HG02798 (cell line): Measurements from ENCODE around the gene CNOT2.
A peak's percentile ranks its signal among the peaks of the same experiment; 100 is the strongest.
"Not testable (repeated sequence)": the region's sequence is repeated elsewhere in the genome, so short reads cannot be mapped to it uniquely, and the experiment has no call there.

ENCODE experiments used
- ATAC-seq: cut with Tn5 transposase; IDR thresholded peaks from one replicate; pipeline ENCODE4 v1.9.1; 2021; ENCODE audit warnings: mild to moderate bottlenecking; ENCODE audit not compliant: unreplicated experiment, poor library complexity

CNOT2 gene

DNA sequence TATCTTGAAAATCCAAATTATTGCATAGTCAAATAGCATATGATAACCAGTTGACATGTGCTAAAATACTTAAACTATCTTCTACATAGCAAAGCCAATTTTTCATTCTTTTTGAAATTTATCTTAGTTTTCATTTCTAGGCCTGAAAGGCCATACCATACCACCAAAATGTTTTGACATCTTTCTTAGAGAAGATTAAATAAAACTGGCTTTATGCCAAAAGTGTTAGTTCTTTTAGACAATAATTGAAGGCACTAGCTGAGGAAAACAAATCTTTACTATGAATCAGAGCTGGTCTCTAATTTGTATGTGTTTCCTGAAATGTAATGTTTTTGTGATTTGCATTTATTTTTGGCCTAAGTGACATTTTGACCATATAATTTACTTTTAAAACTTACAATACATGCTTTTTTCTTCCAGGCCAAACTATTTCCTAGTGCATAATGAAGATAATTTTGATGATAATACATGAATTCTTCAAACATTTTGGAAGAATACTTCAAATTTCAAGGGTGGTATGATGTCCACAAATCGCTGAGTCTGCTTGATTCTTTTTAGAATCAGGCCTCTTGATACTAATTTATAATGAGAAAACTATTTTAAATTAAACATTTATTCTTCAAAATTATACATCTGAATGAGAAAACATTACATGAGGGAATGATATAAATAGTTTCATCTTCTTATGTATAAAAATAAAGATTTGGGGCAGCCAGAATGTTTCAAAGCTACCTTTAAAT lies 116.4 kb downstream of the CNOT2 start:
- ATAC-seq, result no peak

DNA sequence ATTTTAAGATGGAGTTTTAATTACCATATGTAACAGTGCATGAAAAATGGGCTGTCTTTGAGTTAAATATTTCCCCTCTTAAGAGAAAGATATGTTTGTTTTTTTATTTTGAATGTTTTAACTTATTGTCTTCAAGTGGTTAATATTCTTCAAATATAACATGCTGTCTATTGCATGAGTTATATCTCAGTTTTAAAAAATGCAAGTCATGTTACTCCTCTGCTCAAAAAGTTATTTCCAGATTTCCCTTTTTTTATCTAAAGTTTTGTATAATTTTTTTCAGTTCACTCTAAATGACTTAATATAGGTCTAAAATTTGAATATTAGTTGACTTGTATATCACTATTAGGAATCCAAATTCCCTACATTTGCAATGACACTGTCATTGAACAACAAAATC lies 117.0 kb downstream of the CNOT2 start:
- ATAC-seq, result no peak

DNA sequence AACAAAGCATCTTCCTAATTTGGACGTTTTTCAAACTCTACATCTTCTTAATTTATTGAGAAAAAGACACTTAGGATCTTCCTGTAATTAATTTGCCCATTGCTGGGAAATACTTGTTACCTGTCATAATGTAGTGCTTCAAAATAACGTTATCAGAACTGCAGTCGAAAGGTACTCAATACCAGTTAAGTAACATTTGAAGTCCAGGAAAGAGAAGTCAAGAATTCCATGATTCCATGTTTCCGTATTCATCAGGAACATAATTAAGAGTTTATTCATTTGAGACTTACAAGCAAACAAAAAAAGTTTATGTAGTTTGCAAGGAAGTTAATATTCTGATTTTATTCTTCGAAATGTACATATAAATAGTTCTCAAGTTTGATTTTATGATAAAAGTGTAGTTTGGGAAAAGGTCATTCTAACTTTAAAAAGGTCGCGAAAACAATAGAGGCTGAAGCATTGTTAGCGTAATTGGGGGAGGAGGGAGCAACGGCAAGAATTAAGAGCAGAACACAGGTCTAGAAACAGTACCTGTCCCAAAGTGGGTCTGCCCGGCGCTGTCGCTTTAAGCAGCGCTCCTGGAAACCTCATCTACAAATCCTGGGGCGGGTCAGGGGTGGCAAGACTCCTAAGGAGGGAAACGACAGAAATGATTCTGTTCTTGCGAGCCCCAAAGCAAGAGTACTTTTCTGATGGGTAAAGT lies 121.6 kb downstream of the CNOT2 start:
- no peak for ATAC-seq

DNA sequence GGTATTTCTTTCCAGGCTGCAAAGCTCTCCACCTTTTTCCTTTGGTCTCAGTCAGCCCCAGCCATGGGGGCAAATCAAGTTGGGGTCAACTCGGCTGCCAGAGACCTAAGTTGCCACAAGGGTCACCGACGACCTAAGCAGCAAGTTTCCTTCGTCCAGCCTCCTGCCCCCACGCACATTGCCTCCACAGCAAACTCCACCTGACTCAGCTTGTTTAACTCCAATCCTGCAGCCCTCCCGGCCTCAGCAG lies 122.1 kb downstream of the CNOT2 start:
- no peak for ATAC-seq

- peak; percentile 85 for ATAC-seq
Observed at GRCh38 chr12:70365648-70366518, 122.7 kb downstream of the CNOT2 start, which contains the start of gene KCNMB4. Gene KCNMB4 (plus strand): TSS chr12:70366290. CDS start chr12:70366735, 445 bp downstream.

DNA sequence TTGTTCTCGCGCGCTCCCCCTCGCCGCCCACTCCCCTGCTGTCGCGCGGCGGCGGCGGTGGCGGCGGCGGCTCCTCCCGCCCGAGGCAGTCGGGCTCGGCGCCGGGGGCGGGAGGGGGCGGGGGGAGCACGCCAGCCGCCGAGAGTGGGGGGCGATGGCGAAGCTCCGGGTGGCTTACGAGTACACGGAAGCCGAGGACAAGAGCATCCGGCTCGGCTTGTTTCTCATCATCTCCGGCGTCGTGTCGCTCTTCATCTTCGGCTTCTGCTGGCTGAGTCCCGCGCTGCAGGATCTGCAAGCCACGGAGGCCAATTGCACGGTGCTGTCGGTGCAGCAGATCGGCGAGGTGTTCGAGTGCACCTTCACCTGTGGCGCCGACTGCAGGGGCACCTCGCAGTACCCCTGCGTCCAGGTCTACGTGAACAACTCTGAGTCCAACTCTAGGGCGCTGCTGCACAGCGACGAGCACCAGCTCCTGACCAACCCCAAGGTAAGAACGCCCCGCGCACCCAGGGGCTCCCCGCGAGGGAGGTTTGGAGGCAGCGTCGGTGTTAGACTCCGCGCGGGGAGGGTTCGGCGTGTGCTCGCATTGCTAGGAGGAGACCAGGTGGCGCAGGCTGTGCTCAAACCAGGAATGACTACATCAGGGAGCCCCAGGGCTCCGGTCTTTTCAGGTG lies 123.5 kb downstream of the CNOT2 start:
- ATAC-seq, result peak; percentile 35

DNA sequence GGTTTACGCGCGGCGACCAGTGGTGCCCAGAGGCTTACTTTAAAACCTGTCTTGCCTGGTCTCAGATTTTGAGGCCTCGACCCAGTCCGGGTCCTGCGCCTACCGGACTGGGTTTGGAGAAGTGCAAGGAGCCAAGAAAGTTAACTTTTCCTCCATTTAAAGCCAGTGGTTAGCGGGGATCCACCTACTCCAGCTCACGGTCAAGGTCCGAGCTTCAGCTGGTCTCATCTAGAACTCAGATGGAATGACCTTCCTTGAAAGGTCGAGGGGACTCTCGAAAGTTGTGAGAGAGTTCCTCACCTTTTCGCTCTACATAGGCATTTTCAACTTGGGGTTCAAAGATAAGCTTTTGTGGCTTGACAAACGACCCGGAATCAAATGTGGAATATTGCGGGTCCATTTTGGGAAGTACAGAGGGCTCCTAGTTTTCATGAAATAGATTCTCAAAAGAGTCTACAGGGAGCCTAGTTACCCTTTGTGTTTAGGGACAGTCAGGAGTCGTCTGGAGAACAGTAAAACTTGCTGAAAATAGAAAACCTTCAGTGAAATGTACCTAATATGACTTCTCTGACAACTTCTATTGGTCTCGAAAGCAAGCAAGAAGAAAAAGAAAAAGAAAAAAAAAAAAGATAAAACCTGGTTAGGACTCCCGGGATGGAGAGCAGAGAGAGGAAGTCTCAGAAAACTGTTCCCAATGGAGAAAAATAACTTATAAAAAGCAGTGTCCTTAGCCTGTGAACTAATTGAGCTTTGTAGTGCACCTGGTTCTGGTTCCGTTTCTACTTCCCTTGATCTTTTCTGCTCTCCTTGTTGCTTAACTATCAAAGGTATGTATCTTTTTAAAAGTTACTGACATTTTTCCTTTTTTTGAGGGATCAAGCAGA lies 124.3 kb downstream of the CNOT2 start:
- no peak for ATAC-seq

GRCh38 chr12:70372881-70373280 lies 129.6 kb downstream of the CNOT2 start:
- ATAC-seq, result no peak

DNA sequence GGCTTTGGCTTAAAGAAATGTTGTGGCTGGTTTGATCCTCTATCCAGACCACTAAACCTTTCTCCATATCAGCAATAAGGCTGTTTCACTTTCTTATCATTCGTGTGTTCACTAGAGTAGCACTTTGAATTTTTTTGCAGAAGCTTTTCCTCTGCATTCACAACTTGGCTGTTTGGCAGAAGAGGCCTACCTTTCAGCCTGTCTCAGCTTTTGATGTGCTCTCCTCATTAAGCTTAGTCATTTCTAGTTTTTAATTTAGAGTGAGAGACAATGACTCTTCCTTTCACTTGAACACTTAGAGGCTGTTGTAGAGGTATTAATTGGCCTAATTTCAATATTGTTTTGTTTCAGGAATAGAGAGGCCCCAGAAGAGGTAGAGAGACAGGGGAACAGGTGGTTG lies 136.6 kb downstream of the CNOT2 start:
- ATAC-seq, result no peak

GRCh38 chr12:70383484-70383883 lies 140.3 kb downstream of the CNOT2 start:
- no peak for ATAC-seq

- ATAC-seq, result no peak
Observed at GRCh38 chr12:70383886-70384285, 140.7 kb downstream of the CNOT2 start.

GRCh38 chr12:70386771-70387170 lies 143.5 kb downstream of the CNOT2 start:
- no peak for ATAC-seq

- no peak for ATAC-seq
Observed at GRCh38 chr12:70389678-70390077, 146.4 kb downstream of the CNOT2 start.

- not testable (repeated sequence) for ATAC-seq
Observed at GRCh38 chr12:70392631-70393030, 149.4 kb downstream of the CNOT2 start.

- ATAC-seq, result no peak
Observed at GRCh38 chr12:70393787-70394499, 150.7 kb downstream of the CNOT2 start.

DNA sequence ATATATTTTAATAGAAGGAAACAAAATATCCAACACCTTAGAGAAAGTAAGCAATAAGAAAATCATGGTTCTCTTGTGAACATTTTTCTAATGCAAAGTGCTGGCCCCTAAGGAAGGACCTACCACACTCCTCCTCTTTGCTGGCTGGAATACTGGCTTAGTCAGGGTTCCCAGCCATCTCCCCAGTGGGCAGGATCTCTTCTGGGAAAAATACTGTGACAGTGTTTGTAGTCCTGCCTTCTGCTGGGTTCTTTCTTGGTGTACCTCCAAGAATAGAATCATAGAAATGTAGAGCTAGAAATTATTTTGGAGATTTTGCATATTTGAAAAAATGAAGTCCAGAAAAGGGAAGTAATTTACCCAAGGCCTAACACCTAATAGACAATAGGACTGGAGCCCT lies 154.8 kb downstream of the CNOT2 start:
- no peak for ATAC-seq

DNA sequence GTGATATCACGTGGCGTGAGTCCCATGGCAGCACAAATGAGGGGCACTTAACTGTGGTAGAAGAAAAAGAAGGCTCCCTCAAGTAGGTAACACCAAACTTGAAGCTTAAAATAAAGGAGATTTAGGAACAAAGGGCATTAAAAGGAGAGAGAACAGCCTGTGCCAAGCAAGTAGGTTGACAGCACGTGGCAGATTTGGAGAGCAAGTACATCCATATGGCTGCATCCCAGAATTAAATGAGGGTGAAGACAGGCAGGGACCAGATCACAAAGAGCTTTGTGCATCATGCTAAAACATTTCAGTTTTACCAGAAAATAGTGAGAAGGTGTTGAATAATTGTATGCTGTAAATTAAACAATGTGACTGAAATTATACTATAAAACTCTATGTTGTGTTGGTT lies 155.6 kb downstream of the CNOT2 start:
- no peak for ATAC-seq

GRCh38 chr12:70399311-70399710 lies 156.1 kb downstream of the CNOT2 start:
- no peak for ATAC-seq

- no peak for ATAC-seq
Observed at GRCh38 chr12:70400124-70400523, 156.9 kb downstream of the CNOT2 start.
